DND-41 (cell line): Measurements from ENCODE around the gene SETD3.

Experiments used
- ATAC-seq: fragments of 200-7000 bp; cut with Tn5 transposase; 3 replicates; pipeline ENCODE4 v1.9.1; 2021; ENCODE audit warnings: low read depth; ENCODE audit not compliant: insufficient read depth
- DNase-seq: peaks from one replicate; pipeline ENCODE4 v3.0.0-alpha.2; 2020
- H2AFZ ChIP-seq: 2 replicates; pipeline ENCODE4 v1.6.0; 2012; ENCODE audit warnings: low read depth, low read length
- H3K27ac ChIP-seq: 2 replicates; pipeline ENCODE4 v1.5.1; 2012; ENCODE audit warnings: low read length, inconsistent platforms
- H3K27me3 ChIP-seq: fragments of 200-600 bp; sonication (generic); 2 replicates; pipeline ENCODE4 v1.6.0; 2012; ENCODE audit warnings: low read length, mild to moderate bottlenecking, inconsistent platforms; ENCODE audit not compliant: insufficient read depth, poor library complexity
- H3K36me3 ChIP-seq: 2 replicates; pipeline ENCODE4 v1.5.1; 2012; ENCODE audit warnings: low read length, inconsistent platforms; ENCODE audit not compliant: insufficient read depth
- H3K4me1 ChIP-seq: 2 replicates; pipeline ENCODE4 v1.5.1; 2012; ENCODE audit warnings: mild to moderate bottlenecking, low read length; ENCODE audit not compliant: insufficient read depth
- H3K4me2 ChIP-seq: 2 replicates; pipeline ENCODE4 v1.6.0; 2012; ENCODE audit warnings: mild to moderate bottlenecking, moderate library complexity, low read length, inconsistent platforms; ENCODE audit not compliant: insufficient read depth
- H3K4me3 ChIP-seq, 2 experiments: fragments of 200-600 bp in 1 of 2; shearing (Covaris generic) in 1 of 2; 2 replicates each; pipeline ENCODE4 v1.5.1; 2012 to 2016; ENCODE audit warnings: inconsistent platforms in 2 of 2, low read length in 2 of 2, mild to moderate bottlenecking in 2 of 2, low read depth in 1 of 2, moderate library complexity in 1 of 2
- H3K79me2 ChIP-seq: 2 replicates; pipeline ENCODE4 v1.6.0; 2012; ENCODE audit warnings: low read length, inconsistent platforms; ENCODE audit not compliant: insufficient read depth
- H3K9ac ChIP-seq: 2 replicates; pipeline ENCODE4 v1.6.0; 2012; ENCODE audit warnings: low read depth, mild to moderate bottlenecking, inconsistent platforms, low read length, moderate library complexity
- H3K9me3 ChIP-seq: 2 replicates; pipeline ENCODE4 v1.5.1; 2012; ENCODE audit warnings: low read length, moderate library complexity, mild to moderate bottlenecking, inconsistent platforms; ENCODE audit not compliant: insufficient read depth, severe bottlenecking
- H4K20me1 ChIP-seq: 2 replicates; pipeline ENCODE4 v1.6.0; 2012; ENCODE audit warnings: low read length; ENCODE audit not compliant: insufficient read depth
- EZH2 ChIP-seq: IDR thresholded peaks from 3 replicates; pipeline ENCODE4 v1.6.1; 2012; ENCODE audit warnings: borderline replicate concordance, low read depth, mild to moderate bottlenecking, moderate library complexity, low read length, inconsistent platforms; ENCODE audit not compliant: severe bottlenecking
- TF ChIP-seq, protein P1 (sequence below): IDR thresholded peaks from 2 replicates; pipeline ENCODE4 v1.5.1; 2012; ENCODE audit warnings: borderline replicate concordance, low read length, moderate library complexity, mild to moderate bottlenecking; ENCODE audit not compliant: poor library complexity, severe bottlenecking; ENCODE audit errors: extremely low read depth

SETD3 gene

DNA sequence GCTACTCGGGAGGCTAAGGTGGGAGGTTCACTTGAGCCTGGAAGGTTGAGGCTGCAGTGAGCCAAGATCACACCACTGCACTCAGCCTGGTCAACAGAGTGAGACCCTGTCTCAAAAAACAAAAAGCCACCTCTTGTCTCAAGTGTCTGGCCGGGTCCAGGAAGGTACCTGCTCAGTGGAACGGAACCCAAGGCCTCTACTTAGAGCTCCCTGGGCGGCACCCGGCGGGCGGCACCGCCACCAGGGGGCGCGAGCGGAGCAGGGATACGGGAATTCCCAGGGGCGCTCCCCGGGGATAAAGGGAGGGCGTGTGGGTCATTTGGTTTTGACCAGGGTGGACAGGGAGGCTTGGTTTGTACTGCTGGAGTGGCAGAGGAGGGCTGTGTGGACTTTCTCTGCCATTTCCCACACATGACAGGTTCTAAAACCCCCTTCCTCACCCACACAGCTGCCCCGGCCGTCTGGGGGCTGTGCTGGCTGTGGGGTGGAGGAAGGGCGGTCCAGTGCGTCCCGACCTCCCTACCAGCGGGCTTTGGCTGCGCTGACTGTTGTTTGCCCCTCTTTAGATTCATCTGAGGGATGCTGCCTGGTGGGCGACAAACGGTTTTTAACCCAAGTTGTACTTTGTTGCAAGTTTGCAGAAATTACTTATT lies 91.4 kb downstream of the SETD3 start:
- Histone ChIP-seq H3K9ac (no peak overlapping the region), H4K20me1 (peaks cover 15% of the 10 kb centered on the region; the same call in 1 of the 2 replicates), H3K9me3 (no peaks in the 10 kb centered on the region), H2AFZ (no peak overlapping the region), H3K36me3 (peaks cover 5% of the 10 kb centered on the region), H3K4me2 (no peak overlapping the region), H3K4me3 (no peak overlapping the region), H3K4me1 (peaks cover 10% of the 10 kb centered on the region; the same call in 1 of the 2 replicates), H3K27ac (no peak overlapping the region), H3K27me3 (peaks cover 3% of the 10 kb centered on the region), H3K79me2 (no peaks in the 10 kb centered on the region)
- ATAC-seq (no peak), DNase-seq (no peak)
- TF ChIP-seq, protein P1, sequence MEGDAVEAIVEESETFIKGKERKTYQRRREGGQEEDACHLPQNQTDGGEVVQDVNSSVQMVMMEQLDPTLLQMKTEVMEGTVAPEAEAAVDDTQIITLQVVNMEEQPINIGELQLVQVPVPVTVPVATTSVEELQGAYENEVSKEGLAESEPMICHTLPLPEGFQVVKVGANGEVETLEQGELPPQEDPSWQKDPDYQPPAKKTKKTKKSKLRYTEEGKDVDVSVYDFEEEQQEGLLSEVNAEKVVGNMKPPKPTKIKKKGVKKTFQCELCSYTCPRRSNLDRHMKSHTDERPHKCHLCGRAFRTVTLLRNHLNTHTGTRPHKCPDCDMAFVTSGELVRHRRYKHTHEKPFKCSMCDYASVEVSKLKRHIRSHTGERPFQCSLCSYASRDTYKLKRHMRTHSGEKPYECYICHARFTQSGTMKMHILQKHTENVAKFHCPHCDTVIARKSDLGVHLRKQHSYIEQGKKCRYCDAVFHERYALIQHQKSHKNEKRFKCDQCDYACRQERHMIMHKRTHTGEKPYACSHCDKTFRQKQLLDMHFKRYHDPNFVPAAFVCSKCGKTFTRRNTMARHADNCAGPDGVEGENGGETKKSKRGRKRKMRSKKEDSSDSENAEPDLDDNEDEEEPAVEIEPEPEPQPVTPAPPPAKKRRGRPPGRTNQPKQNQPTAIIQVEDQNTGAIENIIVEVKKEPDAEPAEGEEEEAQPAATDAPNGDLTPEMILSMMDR, result peak; percentile 55
- no peak for TF ChIP-seq EZH2

DNA sequence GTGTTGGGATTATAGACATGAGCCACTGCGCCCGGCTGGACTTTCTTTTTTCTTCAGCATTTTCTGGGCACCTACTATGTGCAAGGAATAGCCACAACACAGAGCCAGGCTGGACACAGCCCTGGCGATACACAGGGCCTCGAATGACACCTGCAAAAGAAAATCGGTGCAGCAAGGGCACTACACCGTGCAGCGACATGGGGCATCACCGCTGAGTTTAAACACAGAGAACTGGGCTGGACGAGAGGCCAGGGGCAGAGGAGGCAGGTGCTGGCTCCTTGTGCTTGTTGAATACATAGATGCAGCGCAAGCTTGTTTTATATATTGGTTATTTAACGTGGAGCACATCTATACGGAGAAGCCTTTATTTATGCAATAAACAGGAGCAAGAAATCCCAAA lies 92.4 kb downstream of the SETD3 start:
- H3K27ac ChIP-seq, result no peak overlapping the region
- H3K9ac ChIP-seq, result no peak overlapping the region
- peaks cover 9% of the 10 kb centered on the region; the same call in 1 of the 2 replicates for H4K20me1 ChIP-seq
- DNase-seq (no peak), ATAC-seq (no peak)
- no peaks in the 10 kb centered on the region for H3K36me3 ChIP-seq
- H3K4me2 ChIP-seq, result peak overlapping the region; percentile 37
- H2AFZ ChIP-seq, result no peak overlapping the region
- H3K4me1 ChIP-seq, result peaks cover 10% of the 10 kb centered on the region; the same call in 1 of the 2 replicates
- no peak for TF ChIP-seq EZH2
- TF ChIP-seq, protein P1, result no peak
- 0 out of 4 replicates have a peak overlapping the region, but pooled peaks of 1 of the 2 experiments have one; percentile 20 for H3K4me3 ChIP-seq
- H3K27me3 ChIP-seq, result peaks cover 3% of the 10 kb centered on the region
- H3K79me2 ChIP-seq, result no peaks in the 10 kb centered on the region
- H3K9me3 ChIP-seq, result no peaks in the 10 kb centered on the region

DNA sequence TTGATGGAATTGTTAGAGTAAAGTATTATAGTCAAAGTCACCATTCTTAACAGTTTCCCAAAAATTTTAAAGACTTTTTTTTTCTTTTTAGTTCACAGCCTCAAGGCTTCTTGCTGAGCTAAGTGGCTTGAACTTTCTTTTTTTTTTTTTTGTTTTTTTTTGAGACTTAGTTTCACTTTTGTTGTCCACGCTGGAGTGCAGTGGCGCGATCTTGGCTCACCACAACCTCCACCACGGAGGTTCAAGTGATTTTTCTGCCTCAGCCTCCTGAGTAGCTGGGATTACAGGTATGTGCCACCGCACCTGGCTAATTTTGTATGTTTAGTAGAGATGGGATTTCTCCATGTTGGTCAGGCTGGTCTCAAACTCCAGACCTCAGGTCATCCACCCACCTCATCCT lies 92.8 kb downstream of the SETD3 start:
- peak; percentile 50 for DNase-seq

More for the DNA sequence above, 92.8 kb downstream of the SETD3 start:
- Histone ChIP-seq H3K4me1 (peaks cover 10% of the 10 kb centered on the region; the same call in 1 of the 2 replicates), H3K9me3 (no peaks in the 10 kb centered on the region), H3K4me2 (peak overlapping the region; percentile 37), H3K4me3 (0 out of 4 replicates have a peak overlapping the region, but pooled peaks of 1 of the 2 experiments have one; percentile 20), H3K9ac (no peak overlapping the region), H3K79me2 (no peaks in the 10 kb centered on the region), H3K27ac (no peak overlapping the region), H3K36me3 (no peaks in the 10 kb centered on the region), H3K27me3 (peaks cover 3% of the 10 kb centered on the region), H2AFZ (no peak overlapping the region), H4K20me1 (peaks cover 9% of the 10 kb centered on the region; the same call in 1 of the 2 replicates)
- TF ChIP-seq, protein P1, result no peak
- ATAC-seq, result peak; percentile 47
